Epithelial cell of prostate (primary cell): Measurements from ENCODE around the gene TTC8.
A peak's percentile ranks its signal among the peaks of the same experiment; 100 is the strongest.
"Not testable (repeated sequence)": the region's sequence is repeated elsewhere in the genome, so short reads cannot be mapped to it uniquely, and the experiment has no call there.

Source experiments
- DNase-seq: peaks from one replicate; pipeline ENCODE4 v3.0.0-alpha.2; 2011; ENCODE audit warnings: low read depth, low spot score
- H3K27ac ChIP-seq: fragments of 450-650 bp; 2 replicates; pipeline ENCODE4 v1.5.1; 2017; ENCODE audit warnings: mild to moderate bottlenecking

Gene TTC8

GRCh38 chr14:88859118-88859517, 34.7 kb downstream of the TTC8 start:
- DNase-seq, H3K27ac ChIP-seq: not testable (repeated sequence)

GRCh38 chr14:88863167-88863566, 38.7 kb downstream of the TTC8 start:
- DNase-seq = no peak
- no peak overlapping the region for H3K27ac ChIP-seq

- DNase-seq = no peak
- H3K27ac ChIP-seq = no peak overlapping the region
Measured at GRCh38 chr14:88864198-88864597, 39.7 kb downstream of the TTC8 start.

GRCh38 chr14:88866305-88866704, 41.9 kb downstream of the TTC8 start:
- DNase-seq = no peak

GRCh38 chr14:88868558-88869159, 44.2 kb downstream of the TTC8 start:
- peak; percentile 5 for DNase-seq
- no peak overlapping the region for H3K27ac ChIP-seq

More at GRCh38 chr14:88866305-88866704, 41.9 kb downstream of the TTC8 start:
- H3K27ac ChIP-seq = no peak overlapping the region

GRCh38 chr14:88870777-88871176, 46.3 kb downstream of the TTC8 start:
- DNase-seq = no peak
- no peak overlapping the region for H3K27ac ChIP-seq

GRCh38 chr14:88871429-88871828, 47.0 kb downstream of the TTC8 start:
- H3K27ac ChIP-seq = no peak overlapping the region
- no peak for DNase-seq

- no peak for DNase-seq
- H3K27ac ChIP-seq = no peak overlapping the region
Measured at GRCh38 chr14:88872976-88873375, 48.5 kb downstream of the TTC8 start.

GRCh38 chr14:88877192-88877591, 52.7 kb downstream of the TTC8 start:
- no peak for DNase-seq
- H3K27ac ChIP-seq = no peak overlapping the region

GRCh38 chr14:88879022-88879421, 54.6 kb downstream of the TTC8 start:
- DNase-seq = peak; percentile 10
- peak overlapping the region; percentile 52 for H3K27ac ChIP-seq

GRCh38 chr14:88882236-88882635, 57.8 kb downstream of the TTC8 start:
- no peak overlapping the region for H3K27ac ChIP-seq
- DNase-seq = no peak

- peak; percentile 68 for DNase-seq
- no peak overlapping the region for H3K27ac ChIP-seq
Measured at GRCh38 chr14:88895116-88895515, 70.7 kb downstream of the TTC8 start.

GRCh38 chr14:88901189-88901588, 76.7 kb downstream of the TTC8 start:
- DNase-seq = no peak
- no peak overlapping the region for H3K27ac ChIP-seq

GRCh38 chr14:88901991-88902390, 77.5 kb downstream of the TTC8 start:
- H3K27ac ChIP-seq = no peak overlapping the region
- DNase-seq = no peak

- H3K27ac ChIP-seq = no peak overlapping the region
- no peak for DNase-seq
Measured at GRCh38 chr14:88902850-88903249, 78.4 kb downstream of the TTC8 start.

- no peak overlapping the region for H3K27ac ChIP-seq
- DNase-seq = no peak
Measured at GRCh38 chr14:88904206-88904647, 79.8 kb downstream of the TTC8 start.

GRCh38 chr14:88904864-88905263, 80.4 kb downstream of the TTC8 start:
- no peak overlapping the region for H3K27ac ChIP-seq
- DNase-seq = no peak

GRCh38 chr14:88908216-88908615, 83.8 kb downstream of the TTC8 start:
- no peak for DNase-seq
- no peak overlapping the region for H3K27ac ChIP-seq

GRCh38 chr14:88910386-88910785, 85.9 kb downstream of the TTC8 start:
- H3K27ac ChIP-seq = no peak overlapping the region
- DNase-seq = no peak

- no peak overlapping the region for H3K27ac ChIP-seq
- no peak for DNase-seq
Measured at GRCh38 chr14:88911809-88912208, 87.4 kb downstream of the TTC8 start.

- no peak for DNase-seq
- no peak overlapping the region for H3K27ac ChIP-seq
Measured at GRCh38 chr14:88914956-88915355, 90.5 kb downstream of the TTC8 start.

GRCh38 chr14:88919502-88919901, 95.1 kb downstream of the TTC8 start:
- no peak overlapping the region for H3K27ac ChIP-seq
- DNase-seq = peak; percentile 59
